KMS-11 (cell line): ENCODE results near the gene HUS1B.

Experiments
- H2AFZ ChIP-seq: fragments of 200-600 bp; sonication (generic); 2 replicates; pipeline ENCODE4 v1.6.1; 2016; ENCODE audit warnings: antibody characterized with exemption, mixed run types, low read depth
- H3K27ac ChIP-seq: fragments of 200-600 bp; sonication (generic); 2 replicates; pipeline ENCODE4 v1.6.1; 2016; ENCODE audit warnings: mild to moderate bottlenecking, mixed run types
- H3K27me3 ChIP-seq: fragments of 200-600 bp; sonication (generic); 2 replicates; pipeline ENCODE4 v1.6.1; 2017; ENCODE audit warnings: mild to moderate bottlenecking, low read depth, mixed run types, moderate library complexity; ENCODE audit not compliant: insufficient read depth
- H3K36me3 ChIP-seq: fragments of 200-600 bp; sonication (generic); 2 replicates; pipeline ENCODE4 v1.6.1; 2017; ENCODE audit warnings: mild to moderate bottlenecking, mixed run types; ENCODE audit not compliant: insufficient read depth
- H3K4me1 ChIP-seq: fragments of 200-600 bp; sonication (generic); 2 replicates; pipeline ENCODE4 v1.6.1; 2016; ENCODE audit warnings: mild to moderate bottlenecking, low read depth, mixed run types; ENCODE audit not compliant: poor library complexity, severe bottlenecking
- H3K4me2 ChIP-seq: fragments of 200-600 bp; sonication (generic); 2 replicates; pipeline ENCODE4 v1.7.0; 2016; ENCODE audit warnings: mild to moderate bottlenecking, mixed run types
- H3K4me3 ChIP-seq: fragments of 200-600 bp; sonication (generic); IDR thresholded peaks from 2 replicates; pipeline ENCODE4 v1.6.1; 2017; ENCODE audit warnings: low read depth, low read length, mixed read lengths; ENCODE audit not compliant: insufficient read depth
- H3K79me2 ChIP-seq: fragments of 200-600 bp; sonication (generic); 2 replicates; pipeline ENCODE4 v1.6.1; 2016; ENCODE audit warnings: low read depth, mixed run types; ENCODE audit not compliant: insufficient read depth
- H3K9ac ChIP-seq: fragments of 200-600 bp; sonication (generic); 2 replicates; pipeline ENCODE4 v1.6.1; 2016; ENCODE audit warnings: mild to moderate bottlenecking, mixed run types
- H4K20me1 ChIP-seq: fragments of 200-600 bp; sonication (generic); 2 replicates; pipeline ENCODE4 v1.6.1; 2016; ENCODE audit warnings: mild to moderate bottlenecking, mixed run types; ENCODE audit not compliant: insufficient read depth
- TF ChIP-seq, protein P1 (sequence below): fragments of 200-600 bp; sonication (generic); conservative IDR thresholded peaks from 2 replicates; pipeline ENCODE4 v1.6.1; 2017; ENCODE audit warnings: low read depth, mild to moderate bottlenecking, antibody characterized with exemption, low read length, moderate library complexity, mixed read lengths

HUS1B gene

GRCh38 chr6:633611-634010, 23.3 kb downstream of the HUS1B start:
- H3K9ac ChIP-seq: no peak overlapping the region
- TF ChIP-seq, protein P1, sequence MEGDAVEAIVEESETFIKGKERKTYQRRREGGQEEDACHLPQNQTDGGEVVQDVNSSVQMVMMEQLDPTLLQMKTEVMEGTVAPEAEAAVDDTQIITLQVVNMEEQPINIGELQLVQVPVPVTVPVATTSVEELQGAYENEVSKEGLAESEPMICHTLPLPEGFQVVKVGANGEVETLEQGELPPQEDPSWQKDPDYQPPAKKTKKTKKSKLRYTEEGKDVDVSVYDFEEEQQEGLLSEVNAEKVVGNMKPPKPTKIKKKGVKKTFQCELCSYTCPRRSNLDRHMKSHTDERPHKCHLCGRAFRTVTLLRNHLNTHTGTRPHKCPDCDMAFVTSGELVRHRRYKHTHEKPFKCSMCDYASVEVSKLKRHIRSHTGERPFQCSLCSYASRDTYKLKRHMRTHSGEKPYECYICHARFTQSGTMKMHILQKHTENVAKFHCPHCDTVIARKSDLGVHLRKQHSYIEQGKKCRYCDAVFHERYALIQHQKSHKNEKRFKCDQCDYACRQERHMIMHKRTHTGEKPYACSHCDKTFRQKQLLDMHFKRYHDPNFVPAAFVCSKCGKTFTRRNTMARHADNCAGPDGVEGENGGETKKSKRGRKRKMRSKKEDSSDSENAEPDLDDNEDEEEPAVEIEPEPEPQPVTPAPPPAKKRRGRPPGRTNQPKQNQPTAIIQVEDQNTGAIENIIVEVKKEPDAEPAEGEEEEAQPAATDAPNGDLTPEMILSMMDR: no peak
- no peak overlapping the region for H3K4me2 ChIP-seq
- no peaks in the 10 kb centered on the region for H3K79me2 ChIP-seq
- H3K36me3 ChIP-seq: no peaks in the 10 kb centered on the region
- no peak overlapping the region for H3K4me3 ChIP-seq
- H2AFZ ChIP-seq: no peak overlapping the region
- H3K27me3 ChIP-seq: no peaks in the 10 kb centered on the region
- H3K27ac ChIP-seq: no peak overlapping the region
- no peaks in the 10 kb centered on the region for H3K4me1 ChIP-seq
- no peaks in the 10 kb centered on the region for H4K20me1 ChIP-seq

DNA sequence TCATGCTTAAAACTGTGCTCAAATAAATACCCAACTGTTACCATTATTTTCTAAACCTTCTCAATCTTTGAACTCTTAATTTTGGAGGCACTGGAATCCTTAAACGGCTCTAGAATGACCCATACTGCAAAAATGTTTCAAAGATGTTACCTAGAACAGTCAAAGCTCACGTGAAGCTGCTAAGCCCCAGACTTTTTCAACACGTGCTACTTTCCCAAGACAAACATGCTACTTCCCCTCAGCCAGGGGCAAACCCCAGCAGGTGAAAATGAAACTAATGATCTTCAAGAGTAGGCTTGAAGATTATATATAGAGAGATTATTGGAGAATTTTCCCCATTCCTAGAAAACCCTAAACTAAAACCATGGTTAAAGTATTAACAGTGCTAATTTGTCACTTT, 28.1 kb downstream of the HUS1B start:
- Histone ChIP-seq H3K27ac (no peak overlapping the region), H3K9ac (no peak overlapping the region), H4K20me1 (no peaks in the 10 kb centered on the region), H3K4me3 (no peak overlapping the region), H3K27me3 (no peaks in the 10 kb centered on the region), H3K79me2 (no peaks in the 10 kb centered on the region), H2AFZ (no peak overlapping the region), H3K4me2 (no peak overlapping the region), H3K4me1 (no peaks in the 10 kb centered on the region), H3K36me3 (no peaks in the 10 kb centered on the region)
- TF ChIP-seq, protein P1: no peak

- TF ChIP-seq, protein P1: no peak
- H3K79me2 ChIP-seq: no peaks in the 10 kb centered on the region
These were observed 30.7 kb downstream of the HUS1B start for GRCh38 chr6:626236-626635.

GRCh38 chr6:624979-625378, 31.9 kb downstream of the HUS1B start:
- Histone ChIP-seq H2AFZ (no peak overlapping the region), H3K36me3 (no peaks in the 10 kb centered on the region), H3K79me2 (no peaks in the 10 kb centered on the region), H3K4me1 (no peaks in the 10 kb centered on the region), H3K27me3 (no peaks in the 10 kb centered on the region), H4K20me1 (no peaks in the 10 kb centered on the region), H3K4me2 (no peak overlapping the region), H3K4me3 (no peak overlapping the region), H3K27ac (no peak overlapping the region), H3K9ac (no peak overlapping the region)
- TF ChIP-seq, protein P1: no peak

More at GRCh38 chr6:626236-626635, 30.7 kb downstream of the HUS1B start:
- H3K36me3 ChIP-seq: no peaks in the 10 kb centered on the region
- no peaks in the 10 kb centered on the region for H3K4me1 ChIP-seq
- no peaks in the 10 kb centered on the region for H3K27me3 ChIP-seq
- no peak overlapping the region for H3K27ac ChIP-seq
- no peak overlapping the region for H3K4me3 ChIP-seq
- H2AFZ ChIP-seq: no peak overlapping the region
- no peaks in the 10 kb centered on the region for H4K20me1 ChIP-seq
- no peak overlapping the region for H3K9ac ChIP-seq
- H3K4me2 ChIP-seq: no peak overlapping the region
